Hepatocyte (in vitro differentiated cells): ENCODE results near the gene GORASP1. TPM values are rescaled to one million over a fixed set of nuclear protein-coding genes. Genes with fewer than 3 reads are reported as not detected.

ENCODE experiments used
- DNase-seq: peaks from one replicate; pipeline ENCODE4 v3.0.0-alpha.2; 2016; ENCODE audit warnings: low spot score
- H2AFZ ChIP-seq: fragments of 200-600 bp; sonication (generic); 2 replicates; pipeline ENCODE4 v1.6.0; 2016; ENCODE audit warnings: antibody characterized with exemption, mild to moderate bottlenecking
- H3K27ac ChIP-seq: fragments of 200-600 bp; sonication (generic); 2 replicates; pipeline ENCODE4 v1.5.1; 2016; ENCODE audit warnings: mild to moderate bottlenecking
- H3K27me3 ChIP-seq: fragments of 200-600 bp; sonication (generic); 2 replicates; pipeline ENCODE4 v1.6.1; 2016
- H3K36me3 ChIP-seq: fragments of 200-600 bp; sonication (generic); replicated peaks from 2 replicates; pipeline ENCODE4 v1.5.1; 2016; ENCODE audit warnings: low read depth; ENCODE audit not compliant: insufficient read depth
- H3K4me1 ChIP-seq: fragments of 200-600 bp; sonication (generic); 2 replicates; pipeline ENCODE4 v1.5.1; 2016; ENCODE audit warnings: mild to moderate bottlenecking, moderate library complexity; ENCODE audit not compliant: insufficient read depth
- H3K4me2 ChIP-seq: fragments of 200-600 bp; sonication (generic); 2 replicates; pipeline ENCODE4 v1.6.0; 2016
- H3K4me3 ChIP-seq: fragments of 200-600 bp; sonication (generic); 2 replicates; pipeline ENCODE4 v1.5.1; 2016; ENCODE audit warnings: mild to moderate bottlenecking
- H3K79me2 ChIP-seq: fragments of 200-600 bp; sonication (generic); 2 replicates; pipeline ENCODE4 v1.6.0; 2017; ENCODE audit warnings: mild to moderate bottlenecking
- H3K9me2 ChIP-seq: fragments of 200-600 bp; sonication (generic); replicated peaks from 2 replicates; pipeline ENCODE4 v1.6.0; 2017; ENCODE audit warnings: mild to moderate bottlenecking; ENCODE audit not compliant: insufficient read depth
- H3K9me3 ChIP-seq: fragments of 200-600 bp; sonication (generic); 2 replicates; pipeline ENCODE4 v1.5.1; 2016; ENCODE audit warnings: low read depth, mild to moderate bottlenecking
- H4K20me1 ChIP-seq: fragments of 200-600 bp; sonication (generic); 2 replicates; pipeline ENCODE4 v1.6.0; 2016; ENCODE audit warnings: mild to moderate bottlenecking; ENCODE audit not compliant: insufficient read depth, poor library complexity, severe bottlenecking
- CTCF ChIP-seq: fragments of 200-600 bp; sonication (generic); IDR thresholded peaks from 2 replicates; pipeline ENCODE4 v1.5.1; 2016; ENCODE audit warnings: antibody characterized with exemption, mild to moderate bottlenecking; ENCODE audit not compliant: poor library complexity
- EZH2 ChIP-seq: fragments of 200-600 bp; sonication (generic); IDR thresholded peaks from 2 replicates; pipeline ENCODE4 v1.6.1; 2016; ENCODE audit warnings: antibody characterized with exemption, mild to moderate bottlenecking, borderline replicate concordance
- EZH2phosphoT487 ChIP-seq: fragments of 200-600 bp; sonication (generic); IDR thresholded peaks from one replicate; pipeline ENCODE4 v1.6.1; 2018; ENCODE audit warnings: antibody characterized with exemption, mild to moderate bottlenecking, low read depth, moderate library complexity; ENCODE audit not compliant: unreplicated experiment, severe bottlenecking
- WGBS: methylation state at CpG from one replicate; pipeline ENCODE4 v1.1.6; 2016; ENCODE audit warnings: low lambda C conversion rate; ENCODE audit errors: missing lambda C conversion rate; 5-methylcytosine and 5-hydroxymethylcytosine counted together
- polyA plus RNA-seq: library from polyadenylated mRNA; unstranded; fragments of >200 nt; fragmentation: Nextera tagmentation; extraction: Ambion mirVana; gene quantifications from 2 replicates; pipeline ENCODE4 v1.2.1, GENCODE V29; 2016
- total RNA-seq: library from RNA; depleted of rRNA; stranded (reverse); fragments of >200 nt; gene quantifications from 2 replicates; pipeline ENCODE4 v1.2.3, GENCODE V29; 2014

Gene GORASP1
- total and polyA plus RNA-seq, 2 experiments from 2014 or later, result 48.6 to 49.0 TPM

- peak overlapping the region; percentile 81 for H3K4me2 ChIP-seq
- H3K9me2 ChIP-seq, result no peaks in the 10 kb centered on the region
- 26% methylated on average over 9 of the region's 9 CpGs for WGBS
- DNase-seq, result no peak
- no peaks in the 10 kb centered on the region for H3K36me3 ChIP-seq
- H4K20me1 ChIP-seq, result peaks cover 33% of the 10 kb centered on the region
- peak overlapping the region; percentile 30 for H3K4me3 ChIP-seq
- TF ChIP-seq CTCF (peak; percentile 10), EZH2phosphoT487 (no peak)
- peaks cover 40% of the 10 kb centered on the region for H3K79me2 ChIP-seq
- H2AFZ ChIP-seq, result peak overlapping the region; percentile 13
- H3K9me3 ChIP-seq, result no peaks in the 10 kb centered on the region
- H3K27ac ChIP-seq, result peak overlapping the region; percentile 96
- H3K27me3 ChIP-seq, result no peaks in the 10 kb centered on the region
- peaks cover 56% of the 10 kb centered on the region for H3K4me1 ChIP-seq
Measured at GRCh38 chr3:39153977-39154279, 46.5 kb upstream of the GORASP1 start.

GRCh38 chr3:39150803-39151631 is 43.6 kb upstream of the GORASP1 start:
- Histone ChIP-seq H2AFZ (no peak overlapping the region), H3K9me3 (no peaks in the 10 kb centered on the region), H3K27ac (peak overlapping the region; percentile 100), H3K9me2 (no peaks in the 10 kb centered on the region), H3K36me3 (peaks cover under 1% of the 10 kb centered on the region), H3K4me3 (peak overlapping the region; percentile 100), H3K4me2 (peak overlapping the region; percentile 95), H3K79me2 (peaks cover 66% of the 10 kb centered on the region), H3K4me1 (peaks cover 77% of the 10 kb centered on the region), H4K20me1 (peaks cover 62% of the 10 kb centered on the region), H3K27me3 (no peaks in the 10 kb centered on the region)
- WGBS, result 15% methylated on average over 9 of the region's 9 CpGs
- TF ChIP-seq EZH2, result no peak
- no peak for TF ChIP-seq CTCF
- no peak for TF ChIP-seq EZH2phosphoT487
- DNase-seq, result peak; percentile 95

GRCh38 chr3:39150148-39150802 is 42.8 kb upstream of the GORASP1 start:
- Histone ChIP-seq H4K20me1 (peaks cover 70% of the 10 kb centered on the region), H3K4me3 (peak overlapping the region; percentile 3), H3K9me3 (no peaks in the 10 kb centered on the region), H3K4me2 (peak overlapping the region; percentile 95), H3K9me2 (no peaks in the 10 kb centered on the region), H3K36me3 (peaks cover 8% of the 10 kb centered on the region), H2AFZ (no peak overlapping the region), H3K4me1 (peaks cover 71% of the 10 kb centered on the region), H3K79me2 (peaks cover 73% of the 10 kb centered on the region), H3K27ac (peak overlapping the region; percentile 100), H3K27me3 (no peaks in the 10 kb centered on the region)
- no peak for DNase-seq
- TF ChIP-seq EZH2phosphoT487 (no peak), CTCF (no peak), EZH2 (no peak)
- WGBS, result 47% methylated on average over 5 of the region's 5 CpGs
